Stimulated activated CD4-positive, alpha-beta T cell treated with anti-CD3 and anti-CD28 coated beads, Interleukin-4, amount 100 ng/mL, for 4 hours (primary cell): ENCODE measurements around the gene ZNF106.

Source experiments
- DNase-seq, 2 experiments: peaks; one replicate each; pipeline ENCODE4 v3.0.0-alpha.2; 2020

The ZNF106 gene

DNA sequence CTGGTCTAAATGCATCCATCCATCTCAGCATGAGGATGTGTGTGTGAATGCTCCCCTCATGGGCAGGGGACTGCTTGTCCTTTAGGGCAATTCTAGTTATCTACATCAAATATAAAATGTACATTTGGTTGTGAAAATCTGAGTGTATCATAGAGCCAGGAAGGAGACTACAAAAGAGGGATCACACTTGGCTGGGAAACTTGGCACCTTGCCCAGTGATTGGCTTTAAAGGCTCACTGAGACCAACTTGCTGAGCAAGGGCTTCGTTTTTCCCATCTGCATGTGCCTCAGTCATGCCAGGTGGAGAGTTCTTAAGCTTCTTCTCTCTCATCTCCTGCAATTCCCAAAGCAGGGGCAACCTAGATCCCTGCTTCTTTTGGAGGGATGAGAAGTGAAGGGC, 126.4 kb downstream of the ZNF106 start:
- DNase-seq, result no peak

DNA sequence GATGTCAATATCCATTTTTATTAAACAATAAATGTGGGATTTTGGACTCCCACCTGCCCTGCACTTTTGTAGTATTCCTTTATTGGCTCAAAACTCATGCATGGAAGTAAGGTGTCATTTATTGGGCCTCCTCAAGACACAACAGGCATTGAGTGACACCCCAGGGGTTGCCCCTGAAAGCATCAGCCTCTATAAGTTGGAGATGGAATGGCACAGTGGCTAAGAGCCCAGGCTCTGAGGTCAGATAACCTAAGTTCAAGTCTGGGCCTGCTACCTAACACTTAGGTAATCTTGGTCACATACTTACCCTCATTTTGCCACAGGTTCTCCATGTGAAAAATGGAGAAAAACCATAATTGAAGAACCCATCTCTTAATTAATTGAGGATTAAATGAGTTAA, 127.0 kb downstream of the ZNF106 start:
- DNase-seq, result no peak

DNA sequence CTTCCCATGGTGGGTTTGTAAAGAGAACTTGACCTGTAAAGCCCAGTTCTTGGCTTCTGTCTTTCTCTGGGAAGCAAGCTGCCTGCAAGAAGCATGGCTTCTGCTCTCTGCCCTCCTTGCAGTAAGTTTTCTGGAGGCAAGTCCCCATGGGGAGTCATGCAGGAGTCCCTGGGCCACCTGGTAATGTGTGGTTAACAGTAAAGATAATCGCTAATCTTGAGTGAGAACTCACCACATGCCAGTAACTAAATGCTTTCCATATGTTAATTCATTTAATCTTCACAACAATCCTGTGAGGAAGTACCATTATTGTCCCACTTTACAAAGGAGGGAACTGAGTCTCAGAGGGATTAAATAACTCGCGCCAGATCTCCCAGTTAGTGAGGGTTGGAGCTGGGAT, 127.5 kb downstream of the ZNF106 start:
- DNase-seq, result no peak
